Measurements from ENCODE around the gene WFIKKN2. TPM values are rescaled to one million over a fixed set of nuclear protein-coding genes. Genes with fewer than 3 reads are reported as not detected.

Gene WFIKKN2
- total RNA-seq, 4 donors from 2014 or later = 0.16 TPM; not detected in 3

DNA sequence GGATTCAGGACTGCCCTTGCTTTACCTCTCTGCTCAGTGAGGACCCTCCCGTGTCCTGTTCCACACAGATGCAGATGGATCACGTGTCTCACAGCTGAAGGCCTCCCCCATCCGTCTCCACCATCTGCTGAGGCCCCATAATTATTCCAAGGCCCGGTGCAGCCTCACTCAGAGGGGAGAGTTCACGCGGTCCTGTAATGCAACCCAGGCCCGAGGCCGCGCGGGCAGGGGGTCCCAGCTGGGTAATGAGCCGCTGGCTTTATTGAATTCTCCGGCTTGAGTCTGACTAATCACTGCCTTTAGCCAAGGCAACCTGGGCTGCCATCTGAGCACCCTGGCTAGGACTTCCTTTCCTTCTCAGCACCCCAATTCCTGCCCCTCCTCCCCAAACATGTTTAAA is 4.4 kb upstream of the WFIKKN2 start:
- TF ChIP-seq, protein P1, sequence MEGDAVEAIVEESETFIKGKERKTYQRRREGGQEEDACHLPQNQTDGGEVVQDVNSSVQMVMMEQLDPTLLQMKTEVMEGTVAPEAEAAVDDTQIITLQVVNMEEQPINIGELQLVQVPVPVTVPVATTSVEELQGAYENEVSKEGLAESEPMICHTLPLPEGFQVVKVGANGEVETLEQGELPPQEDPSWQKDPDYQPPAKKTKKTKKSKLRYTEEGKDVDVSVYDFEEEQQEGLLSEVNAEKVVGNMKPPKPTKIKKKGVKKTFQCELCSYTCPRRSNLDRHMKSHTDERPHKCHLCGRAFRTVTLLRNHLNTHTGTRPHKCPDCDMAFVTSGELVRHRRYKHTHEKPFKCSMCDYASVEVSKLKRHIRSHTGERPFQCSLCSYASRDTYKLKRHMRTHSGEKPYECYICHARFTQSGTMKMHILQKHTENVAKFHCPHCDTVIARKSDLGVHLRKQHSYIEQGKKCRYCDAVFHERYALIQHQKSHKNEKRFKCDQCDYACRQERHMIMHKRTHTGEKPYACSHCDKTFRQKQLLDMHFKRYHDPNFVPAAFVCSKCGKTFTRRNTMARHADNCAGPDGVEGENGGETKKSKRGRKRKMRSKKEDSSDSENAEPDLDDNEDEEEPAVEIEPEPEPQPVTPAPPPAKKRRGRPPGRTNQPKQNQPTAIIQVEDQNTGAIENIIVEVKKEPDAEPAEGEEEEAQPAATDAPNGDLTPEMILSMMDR (IDR thresholded peaks at IDR 0.05; ENCODE audit: low read depth) = no peak

DNA sequence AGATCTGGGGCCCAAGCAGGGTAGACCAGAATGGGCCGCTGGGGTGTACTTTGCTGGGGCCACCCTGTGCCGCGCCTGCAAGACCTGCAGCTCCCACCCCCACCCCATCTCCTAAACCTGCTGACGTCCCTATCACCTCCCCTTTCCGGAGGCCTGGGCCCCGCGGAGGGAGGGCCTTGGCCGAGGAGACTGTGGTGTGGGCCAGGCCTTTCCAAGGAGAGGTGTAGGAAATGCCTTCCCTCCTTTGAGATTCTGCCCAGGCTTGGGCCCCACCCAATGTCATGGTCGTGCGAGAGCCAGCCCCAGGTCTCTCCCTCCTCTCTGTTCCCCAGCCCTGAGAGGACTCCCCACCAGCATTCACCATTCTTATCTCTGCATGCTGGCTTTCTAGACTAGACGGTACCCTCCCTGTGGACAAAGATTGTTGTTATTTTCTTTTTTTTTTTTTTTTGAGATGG is 3.9 kb upstream of the WFIKKN2 start:
- TF ChIP-seq, protein P1 (IDR thresholded peaks at IDR 0.05; ENCODE audit: low read depth) = no peak

DNA sequence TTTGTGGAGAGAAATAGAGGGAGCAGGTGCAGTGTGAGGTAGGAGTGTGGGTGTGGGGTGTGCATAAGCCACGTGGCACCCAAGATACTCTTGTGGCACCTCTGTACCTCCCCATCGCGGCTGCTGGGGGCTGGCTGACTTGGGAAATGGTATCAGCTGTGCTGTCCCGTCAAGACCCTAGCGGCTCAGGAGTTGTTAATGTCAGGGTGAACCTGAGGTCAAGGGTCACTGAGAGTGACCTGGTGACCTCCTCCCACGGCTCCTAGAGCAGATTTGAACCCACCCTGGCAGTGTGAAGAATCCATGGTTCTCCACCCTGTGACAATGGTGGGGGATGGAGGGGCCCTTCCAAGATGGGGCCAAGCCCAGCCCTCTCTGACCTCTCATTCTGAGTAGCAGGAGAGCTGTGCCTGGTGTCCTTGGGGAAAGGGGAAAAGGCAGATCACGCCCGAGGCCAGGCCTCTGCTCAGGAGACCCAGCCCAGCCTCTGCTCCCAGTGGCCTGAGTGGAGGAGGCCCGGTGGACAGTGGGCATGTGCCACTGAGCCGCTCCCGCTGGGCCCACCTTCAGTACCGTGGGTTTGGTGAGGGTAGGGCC is 3.0 kb upstream of the WFIKKN2 start:
- TF ChIP-seq, protein P1 (IDR thresholded peaks at IDR 0.05; ENCODE audit: low read depth) = no peak

DNA sequence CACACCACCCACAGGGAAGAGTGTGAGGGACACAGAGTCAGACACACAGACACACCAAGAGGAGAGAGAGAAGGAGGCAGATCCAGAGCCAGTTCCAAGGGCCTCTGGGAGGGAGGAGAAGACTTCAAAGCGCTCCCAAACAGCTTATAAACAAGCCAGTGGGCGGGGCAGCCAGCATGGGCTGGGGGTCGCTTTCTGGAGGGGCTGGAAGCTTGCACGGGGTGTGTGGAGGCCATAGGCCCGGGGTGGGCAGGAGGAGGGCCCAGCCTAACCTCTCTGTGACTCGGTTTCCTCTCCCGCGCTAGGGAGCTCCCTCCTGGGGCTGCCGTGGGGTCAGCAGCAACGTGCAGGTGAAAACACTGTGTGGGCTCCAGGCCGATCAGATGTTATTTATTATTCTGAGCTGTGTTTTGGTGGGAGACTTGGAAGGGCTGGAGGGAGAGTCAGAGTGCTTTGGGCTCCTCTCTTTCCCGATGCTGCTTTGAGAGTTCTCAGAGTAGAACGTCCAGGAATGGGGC is 2.5 kb upstream of the WFIKKN2 start:
- TF ChIP-seq, protein P1 (IDR thresholded peaks at IDR 0.05; ENCODE audit: low read depth) = no peak

DNA sequence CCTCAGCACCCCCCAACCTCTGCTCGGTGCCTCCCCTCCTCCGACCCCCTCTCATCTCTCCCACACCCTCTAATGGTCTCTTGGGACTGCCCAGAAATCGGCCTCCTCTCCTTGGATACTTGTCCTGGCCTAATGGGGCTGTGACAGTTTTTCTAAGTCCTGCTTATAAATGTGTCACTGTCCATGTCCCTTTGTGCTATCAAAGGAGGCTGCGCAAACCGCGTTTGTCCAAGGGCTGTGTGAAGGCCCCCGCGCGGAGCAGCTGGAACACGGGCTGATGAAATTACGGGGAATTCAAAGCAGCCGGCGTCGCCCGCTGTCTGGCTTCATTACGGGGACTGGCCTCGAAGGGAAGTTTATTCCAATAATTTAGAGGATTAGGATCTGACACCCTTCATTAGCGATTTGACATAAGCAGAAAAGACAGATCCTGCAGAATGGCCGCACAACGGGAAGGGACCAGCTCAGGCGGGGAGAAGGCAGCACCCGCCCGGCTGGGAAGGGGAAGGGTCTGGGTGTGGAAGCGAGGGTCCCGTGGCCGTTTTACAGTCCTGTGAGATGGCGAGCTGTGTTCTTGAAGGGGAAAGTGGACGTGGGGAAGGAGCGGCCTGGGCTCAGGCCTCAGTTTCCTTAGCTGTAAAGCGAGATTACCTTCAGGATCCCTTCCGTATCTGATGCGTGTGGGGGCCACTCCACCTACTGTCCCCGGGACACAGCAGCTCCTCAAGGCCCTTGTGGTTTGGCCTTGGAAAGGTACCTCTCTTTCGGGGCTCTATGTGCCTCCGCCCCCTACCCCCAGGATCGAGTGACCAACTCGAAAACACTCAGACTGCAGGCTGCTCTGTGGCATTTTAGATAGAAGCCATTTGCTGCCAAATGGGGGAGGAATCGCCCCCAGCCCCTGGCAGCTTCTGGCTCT is 1.6 kb upstream of the WFIKKN2 start:
- TF ChIP-seq, protein P1 (IDR thresholded peaks at IDR 0.05; ENCODE audit: low read depth) = no peak

DNA sequence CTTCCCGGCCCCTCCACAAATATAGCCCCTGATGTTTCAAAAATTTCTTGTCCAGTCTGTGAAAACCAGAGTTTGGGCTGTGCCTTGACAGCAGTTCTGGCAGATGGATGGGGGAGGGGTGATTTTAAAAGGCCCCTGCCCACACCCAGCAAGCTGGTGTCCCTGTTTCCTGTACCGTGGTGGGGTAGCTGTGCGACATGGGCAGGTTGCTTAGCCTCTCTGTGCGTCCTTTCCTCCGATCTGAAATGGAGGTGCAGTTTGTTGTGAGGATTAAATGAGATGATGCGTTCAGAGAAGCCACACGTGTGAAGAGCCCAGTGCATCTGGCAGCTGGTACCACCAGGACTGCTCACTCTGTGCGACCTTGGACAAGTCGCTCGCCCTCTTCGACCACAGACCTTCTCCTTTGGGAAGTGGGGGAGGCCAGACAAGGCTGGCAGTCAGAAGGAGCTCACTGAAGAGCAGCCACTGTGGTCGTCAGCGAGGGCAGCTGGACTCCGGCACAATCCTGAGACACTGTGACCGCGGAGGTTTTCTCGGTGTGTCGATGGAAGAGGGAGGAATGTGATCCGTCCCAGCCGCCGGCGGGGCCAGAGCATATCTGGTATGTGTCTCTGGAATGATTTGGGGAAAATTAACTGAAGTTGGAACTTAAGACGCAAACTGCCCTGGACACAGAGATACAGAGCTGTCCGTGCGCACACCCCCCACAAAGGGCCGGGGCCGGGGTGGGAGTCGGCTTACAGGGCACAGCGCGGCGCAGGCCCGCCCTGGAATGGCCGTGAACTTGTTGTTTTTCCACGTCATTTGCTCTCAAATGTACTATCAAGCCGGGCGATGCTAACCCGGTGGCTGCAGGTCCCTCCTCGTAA is 721 bp upstream of the WFIKKN2 start:
- TF ChIP-seq, protein P1 (IDR thresholded peaks at IDR 0.05; ENCODE audit: low read depth) = no peak
